Stimulated activated CD4-positive, alpha-beta T cell treated with anti-CD3 and anti-CD28 coated beads, Interleukin-15, amount 100 ng/mL, for 24 hours (primary cell): ENCODE results near the gene FMN1.

Experiments
- DNase-seq: peaks from one replicate; pipeline ENCODE4 v3.0.0-alpha.2; 2020

FMN1 gene

GRCh38 chr15:33194704-33195670 lies at the start of gene FMN1:
Gene FMN1, minus strand, starts transcription at chr15:33194714. Its CDS starts 39,800 bp downstream, at chr15:33154914.
- peak; percentile 94 for DNase-seq

GRCh38 chr15:33243869-33244268 lies 49.4 kb upstream of the FMN1 start:
- DNase-seq, result no peak

- no peak for DNase-seq
These were observed 48.9 kb upstream of the FMN1 start for GRCh38 chr15:33243393-33243792.

GRCh38 chr15:33242669-33243191 lies 48.2 kb upstream of the FMN1 start:
- no peak for DNase-seq

GRCh38 chr15:33242165-33242564 lies 47.7 kb upstream of the FMN1 start:
- peak; percentile 37 for DNase-seq

GRCh38 chr15:33236841-33237509 lies 42.5 kb upstream of the FMN1 start:
- no peak for DNase-seq

GRCh38 chr15:33234020-33234461 lies 39.5 kb upstream of the FMN1 start:
- no peak for DNase-seq

- DNase-seq, result peak; percentile 71
These were observed 32.2 kb upstream of the FMN1 start for GRCh38 chr15:33226559-33227181.

- DNase-seq, result no peak
These were observed 23.6 kb upstream of the FMN1 start for GRCh38 chr15:33218071-33218491.

GRCh38 chr15:33215941-33216872 lies 21.7 kb upstream of the FMN1 start:
- no peak for DNase-seq

GRCh38 chr15:33211176-33211808 lies 16.8 kb upstream of the FMN1 start:
- DNase-seq, result no peak

GRCh38 chr15:33209575-33210481 lies 15.3 kb upstream of the FMN1 start:
- DNase-seq, result no peak

GRCh38 chr15:33207646-33208045 lies 13.1 kb upstream of the FMN1 start:
- DNase-seq, result no peak

GRCh38 chr15:33206366-33206765 lies 11.9 kb upstream of the FMN1 start:
- DNase-seq, result no peak

GRCh38 chr15:33204926-33205325 lies 10.4 kb upstream of the FMN1 start:
- no peak for DNase-seq

- no peak for DNase-seq
These were observed 9.6 kb upstream of the FMN1 start for GRCh38 chr15:33204087-33204486.

GRCh38 chr15:33201491-33202231 lies 7.1 kb upstream of the FMN1 start:
- DNase-seq, result peak; percentile 72

- no peak for DNase-seq
These were observed 6.4 kb upstream of the FMN1 start for GRCh38 chr15:33200903-33201302.

- DNase-seq, result no peak
These were observed 5.9 kb upstream of the FMN1 start for GRCh38 chr15:33200444-33200843.

GRCh38 chr15:33198541-33198940 lies 4.0 kb upstream of the FMN1 start:
- DNase-seq, result no peak
